Tibial nerve (tissue), 3 donors: Measurements from ENCODE around the gene UTF1.

Experiments
- CTCF ChIP-seq, 5 experiments: fragments of 200-600 bp in 3 of 5; fragments of 450-650 bp in 2 of 5; sonication (generic) in 3 of 5; IDR thresholded peaks; one replicate each; pipeline ENCODE4 v1.5.1; 2016 to 2019; ENCODE audit warnings: antibody characterized with exemption in 5 of 5, mild to moderate bottlenecking in 3 of 5, moderate library complexity in 2 of 5
- POLR2A ChIP-seq, 2 donors: fragments of 450-650 bp; IDR thresholded peaks; one replicate each; pipeline ENCODE4 v1.6.1; 2017; ENCODE audit warnings: antibody characterized with exemption in 2 of 2, mild to moderate bottlenecking in 2 of 2, moderate library complexity in 2 of 2

- TF ChIP-seq CTCF (IDR thresholded peaks at IDR 0.05) (no peak), POLR2A (IDR thresholded peaks at IDR 0.05) (no peak)
Measured at GRCh38 chr10:133213641-133214467, 16.2 kb upstream of the UTF1 start.
